H9 (cell line): Measurements from ENCODE around the gene LRRC3. TPM values are rescaled to one million over a fixed set of nuclear protein-coding genes. Genes with fewer than 3 reads are reported as not detected.
A peak's percentile ranks its signal among the peaks of the same experiment; 100 is the strongest.

ENCODE experiments used
- DNase-seq: peaks from one replicate; pipeline ENCODE4 v3.0.0-alpha.2; 2017
- H2AFZ ChIP-seq: one replicate; pipeline ENCODE4 v1.6.1; 2013; ENCODE audit warnings: mild to moderate bottlenecking, low read length, control low read depth, moderate library complexity
- H2AK5ac ChIP-seq: 2 replicates; pipeline ENCODE4 v1.6.1; 2013; ENCODE audit warnings: low read length, control low read depth, mixed read lengths; ENCODE audit not compliant: insufficient read length
- H2BK120ac ChIP-seq: one replicate; pipeline ENCODE4 v1.6.1; 2013; ENCODE audit warnings: low read depth, mild to moderate bottlenecking, low read length, control low read depth, inconsistent platforms; ENCODE audit not compliant: poor library complexity, severe bottlenecking
- H2BK12ac ChIP-seq: 2 replicates; pipeline ENCODE4 v1.6.1; 2013; ENCODE audit warnings: low read length, control low read depth, mixed read lengths, low read depth; ENCODE audit not compliant: insufficient read length
- H2BK15ac ChIP-seq: 2 replicates; pipeline ENCODE4 v1.6.1; 2013; ENCODE audit warnings: low read depth, low read length, control low read depth
- H2BK20ac ChIP-seq: one replicate; pipeline ENCODE4 v1.6.1; 2013; ENCODE audit warnings: low read depth, mild to moderate bottlenecking, low read length, control low read depth, inconsistent platforms; ENCODE audit not compliant: poor library complexity, severe bottlenecking
- H2BK5ac ChIP-seq: 2 replicates; pipeline ENCODE4 v1.6.1; 2013; ENCODE audit warnings: low read length, control low read depth, mixed read lengths; ENCODE audit not compliant: insufficient read length
- H3K14ac ChIP-seq: 2 replicates; pipeline ENCODE4 v1.6.1; 2013; ENCODE audit warnings: low read length, control low read depth; ENCODE audit not compliant: insufficient read depth
- H3K18ac ChIP-seq: 2 replicates; pipeline ENCODE4 v1.6.1; 2013; ENCODE audit warnings: low read depth, mild to moderate bottlenecking, mixed read lengths, low read length, control low read depth; ENCODE audit not compliant: insufficient read length
- H3K23ac ChIP-seq: 2 replicates; pipeline ENCODE4 v1.6.1; 2013; ENCODE audit warnings: low read length, control low read depth, mixed read lengths, low read depth; ENCODE audit not compliant: insufficient read length
- H3K23me2 ChIP-seq: 2 replicates; pipeline ENCODE4 v1.6.1; 2013; ENCODE audit warnings: low read depth, mild to moderate bottlenecking, mixed read lengths, low read length, control low read depth; ENCODE audit not compliant: insufficient read length, poor library complexity, severe bottlenecking
- H3K27ac ChIP-seq: 2 replicates; pipeline ENCODE4 v1.5.1; 2013; ENCODE audit warnings: low read length, control low read depth, mixed read lengths, low read depth; ENCODE audit not compliant: insufficient read length
- H3K27me3 ChIP-seq: 2 replicates; pipeline ENCODE4 v1.6.1; 2013; ENCODE audit warnings: low read length, control low read depth, inconsistent platforms; ENCODE audit not compliant: insufficient read depth
- H3K4ac ChIP-seq: 2 replicates; pipeline ENCODE4 v1.6.1; 2013; ENCODE audit warnings: low read depth, mild to moderate bottlenecking, control low read depth, inconsistent platforms, low read length, moderate library complexity
- H3K4me1 ChIP-seq: 2 replicates; pipeline ENCODE4 v1.6.1; 2013; ENCODE audit warnings: low read length, control low read depth, inconsistent platforms; ENCODE audit not compliant: insufficient read depth
- H3K4me2 ChIP-seq: 2 replicates; pipeline ENCODE4 v1.6.1; 2013; ENCODE audit warnings: low read length, control low read depth, mixed read lengths; ENCODE audit not compliant: insufficient read length, insufficient read depth
- H3K56ac ChIP-seq: 2 replicates; pipeline ENCODE4 v1.6.1; 2013; ENCODE audit warnings: low read depth, mild to moderate bottlenecking, mixed read lengths, low read length, control low read depth; ENCODE audit not compliant: insufficient read length
- H3K79me1 ChIP-seq: 2 replicates; pipeline ENCODE4 v1.6.1; 2013; ENCODE audit warnings: low read depth, mild to moderate bottlenecking, moderate library complexity, low read length, control low read depth, inconsistent platforms; ENCODE audit not compliant: insufficient read depth, poor library complexity, severe bottlenecking
- H3K79me2 ChIP-seq: 2 replicates; pipeline ENCODE4 v1.6.1; 2013; ENCODE audit warnings: low read length, control low read depth, inconsistent platforms; ENCODE audit not compliant: insufficient read depth
- H3K9ac ChIP-seq: 2 replicates; pipeline ENCODE4 v1.6.1; 2013; ENCODE audit warnings: low read length, control low read depth, mixed read lengths; ENCODE audit not compliant: insufficient read length; ENCODE audit errors: extremely low read depth
- H3K9me3 ChIP-seq: one replicate; pipeline ENCODE4 v1.6.1; 2013; ENCODE audit warnings: low read depth, low read length, inconsistent platforms; ENCODE audit not compliant: control insufficient read depth
- H3T11ph ChIP-seq: one replicate; pipeline ENCODE4 v1.6.1; 2013; ENCODE audit warnings: mild to moderate bottlenecking, low read length, control low read depth, inconsistent platforms
- H4K20me1 ChIP-seq: one replicate; pipeline ENCODE4 v1.6.1; 2013; ENCODE audit not compliant: control insufficient read depth, insufficient read length, insufficient read depth
- H4K5ac ChIP-seq: 2 replicates; pipeline ENCODE4 v1.6.1; 2013; ENCODE audit warnings: low read depth, mild to moderate bottlenecking, mixed read lengths, low read length, control low read depth; ENCODE audit not compliant: insufficient read length
- H4K8ac ChIP-seq: replicated peaks from 2 replicates; pipeline ENCODE4 v1.6.1; 2013; ENCODE audit warnings: low read length, control low read depth, mixed read lengths, low read depth; ENCODE audit not compliant: insufficient read length
- H4K91ac ChIP-seq: 2 replicates; pipeline ENCODE4 v1.6.1; 2013; ENCODE audit warnings: low read depth, mild to moderate bottlenecking, moderate library complexity, mixed read lengths, low read length, control low read depth; ENCODE audit not compliant: insufficient read length
- H3K27ac Mint-ChIP-seq, 3 experiments: 2 replicates in 2 of 3; 3 replicates in 1 of 3; pipeline ENCODE4 v1.8.0; 2020 to 2021; ENCODE audit warnings: mixed read lengths in 3 of 3, mild to moderate bottlenecking in 1 of 3, moderate library complexity in 1 of 3
- H3K27me3 Mint-ChIP-seq: 2 replicates; pipeline ENCODE4 v1.8.0; 2021; ENCODE audit warnings: low read depth, mild to moderate bottlenecking, moderate library complexity, mixed read lengths
- H3K36me3 Mint-ChIP-seq, 3 experiments: 2 replicates in 2 of 3; 3 replicates in 1 of 3; pipeline ENCODE4 v1.8.0; 2020 to 2021; ENCODE audit warnings: low read depth in 3 of 3, mixed read lengths in 3 of 3; ENCODE audit not compliant: insufficient read depth in 1 of 3
- H3K4me1 Mint-ChIP-seq, 2 experiments: 2 replicates each; pipeline ENCODE4 v1.8.0; 2020; ENCODE audit warnings: mixed read lengths in 2 of 2
- H3K4me3 Mint-ChIP-seq, 2 experiments: 2 replicates in 1 of 2; 3 replicates in 1 of 2; pipeline ENCODE4 v1.8.0; 2020 to 2021; ENCODE audit warnings: mild to moderate bottlenecking in 2 of 2, mixed read lengths in 2 of 2, moderate library complexity in 1 of 2
- H3K9me3 Mint-ChIP-seq, 2 experiments: 2 replicates in 1 of 2; 3 replicates in 1 of 2; pipeline ENCODE4 v1.8.0; 2020; ENCODE audit warnings: mild to moderate bottlenecking in 2 of 2, mixed read lengths in 2 of 2, moderate library complexity in 1 of 2
- WGBS: extraction: QIAGEN DNeasy Blood & Tissue Kit; methylation state at CpG from one replicate; pipeline ENCODE4 v1.1.7; 2013; ENCODE audit warnings: missing lambda C conversion rate, low lambda C conversion rate, mixed read lengths; ENCODE audit not compliant: insufficient read length; ENCODE audit errors: extremely low coverage; 5-methylcytosine and 5-hydroxymethylcytosine counted together
- total RNA-seq: library from RNA; stranded (reverse); gene quantifications from 2 replicates; pipeline ENCODE4 v1.2.1, GENCODE V29; 2021
- TF ChIP-seq, protein P1 (sequence below): fragments of 200-600 bp; sonication (generic); conservative IDR thresholded peaks from 3 replicates; pipeline ENCODE4 v1.8.0; 2021; ENCODE audit warnings: antibody characterized with exemption, mild to moderate bottlenecking

LRRC3 gene
- total RNA-seq, 1 experiment from 2014 or later: 3.1 TPM

DNA sequence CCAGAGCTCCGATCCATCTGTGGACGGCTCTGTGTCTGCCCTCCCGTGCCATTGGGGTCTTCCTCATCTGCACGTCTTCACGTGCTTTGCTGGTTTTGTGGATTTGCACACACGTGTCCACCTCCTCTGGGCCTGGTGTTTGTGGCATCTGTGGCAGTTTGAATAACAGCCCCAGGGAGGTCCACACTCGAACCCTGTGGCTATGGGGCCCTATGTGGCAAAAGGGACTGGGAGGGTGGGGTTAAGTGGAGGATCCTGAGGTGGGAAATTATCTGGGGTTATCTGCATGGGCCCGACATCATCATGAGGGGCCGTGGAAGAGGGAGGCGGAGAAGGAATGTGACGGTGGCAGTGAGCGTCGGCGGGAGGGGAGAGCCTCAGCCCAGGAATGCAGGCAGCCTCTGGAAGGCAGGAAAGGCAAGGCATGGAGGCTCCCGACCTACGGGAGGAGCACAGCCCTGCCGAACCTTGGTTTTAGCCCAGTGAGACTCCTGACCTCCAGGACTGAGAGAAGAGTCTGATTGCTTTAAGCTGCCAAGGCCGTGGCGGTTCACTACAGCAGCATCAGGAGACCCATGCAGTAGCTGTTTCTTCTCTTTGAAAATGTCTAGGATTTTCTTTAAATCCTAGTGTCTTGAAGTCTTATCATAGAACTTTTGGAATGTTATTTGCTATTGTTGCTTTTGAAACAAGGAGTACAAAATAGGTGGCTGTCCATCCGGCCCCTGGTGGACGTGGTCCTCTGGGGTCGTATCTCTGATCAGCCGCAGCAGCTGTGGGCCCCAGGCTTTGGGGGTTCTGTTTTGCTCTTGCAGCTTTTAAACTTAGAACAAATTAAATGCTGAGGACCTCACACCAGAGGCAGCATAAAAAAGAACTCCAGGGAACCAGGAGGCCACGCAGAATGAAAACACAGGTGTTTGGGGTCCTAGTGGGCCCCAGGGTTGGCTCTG is 40.0 kb upstream of the LRRC3 start:
- Histone ChIP-seq H3K9me3 (peaks cover 3% of the 10 kb centered on the region), H4K5ac (no peak overlapping the region), H4K8ac (no peak overlapping the region), H3K4ac (no peak overlapping the region), H3K18ac (no peak overlapping the region), H2BK120ac (no peak overlapping the region), H2AK5ac (no peak overlapping the region), H4K20me1 (no peaks in the 10 kb centered on the region), H3K56ac (no peak overlapping the region), H4K91ac (no peak overlapping the region), H3K27ac (no peak overlapping the region), H3T11ph (no peak overlapping the region), H3K9ac (no peak overlapping the region), H3K79me1 (no peaks in the 10 kb centered on the region), H3K4me1 (no peaks in the 10 kb centered on the region), H2AFZ (no peak overlapping the region), H3K27me3 (no peaks in the 10 kb centered on the region), H3K4me2 (no peak overlapping the region), H2BK15ac (no peak overlapping the region), H2BK5ac (no peak overlapping the region), H2BK12ac (no peak overlapping the region), H2BK20ac (no peak overlapping the region), H3K23me2 (no peaks in the 10 kb centered on the region), H3K79me2 (no peaks in the 10 kb centered on the region), H3K14ac (no peak overlapping the region), H3K23ac (no peak overlapping the region)
- Mint-ChIP-seq H3K27me3 (no peaks in the 10 kb centered on the region; the same call in 1 of the 2 replicates), H3K9me3 (peaks cover 18 to 41% of the 10 kb centered on the region in 2 experiments), H3K36me3 (peaks cover 0 to 5% (median 4%) of the 10 kb centered on the region in 3 experiments; a peak in 4 of 7 replicates), H3K27ac (no peak overlapping the region), H3K4me1 (peaks cover 3 to 6% of the 10 kb centered on the region in 2 experiments; a peak in 1 of 4 replicates), H3K4me3 (no peak overlapping the region)
- TF ChIP-seq, protein P1, sequence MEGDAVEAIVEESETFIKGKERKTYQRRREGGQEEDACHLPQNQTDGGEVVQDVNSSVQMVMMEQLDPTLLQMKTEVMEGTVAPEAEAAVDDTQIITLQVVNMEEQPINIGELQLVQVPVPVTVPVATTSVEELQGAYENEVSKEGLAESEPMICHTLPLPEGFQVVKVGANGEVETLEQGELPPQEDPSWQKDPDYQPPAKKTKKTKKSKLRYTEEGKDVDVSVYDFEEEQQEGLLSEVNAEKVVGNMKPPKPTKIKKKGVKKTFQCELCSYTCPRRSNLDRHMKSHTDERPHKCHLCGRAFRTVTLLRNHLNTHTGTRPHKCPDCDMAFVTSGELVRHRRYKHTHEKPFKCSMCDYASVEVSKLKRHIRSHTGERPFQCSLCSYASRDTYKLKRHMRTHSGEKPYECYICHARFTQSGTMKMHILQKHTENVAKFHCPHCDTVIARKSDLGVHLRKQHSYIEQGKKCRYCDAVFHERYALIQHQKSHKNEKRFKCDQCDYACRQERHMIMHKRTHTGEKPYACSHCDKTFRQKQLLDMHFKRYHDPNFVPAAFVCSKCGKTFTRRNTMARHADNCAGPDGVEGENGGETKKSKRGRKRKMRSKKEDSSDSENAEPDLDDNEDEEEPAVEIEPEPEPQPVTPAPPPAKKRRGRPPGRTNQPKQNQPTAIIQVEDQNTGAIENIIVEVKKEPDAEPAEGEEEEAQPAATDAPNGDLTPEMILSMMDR: no peak
- WGBS: no CpG with 5 or more reads among the region's 24 CpGs
- DNase-seq: peak; percentile 32
